ENCODE measurements around the gene MRPL36. TPM values are rescaled to one million over a fixed set of nuclear protein-coding genes. Genes with fewer than 3 reads are reported as not detected.

MRPL36 gene
- total and polyA plus RNA-seq, 4 donors: 22.3 to 106 (median 56.3) TPM

- Histone ChIP-seq H3K9me3 (ENCODE audit: control insufficient read depth in 4 of 4, low read length in 3 of 4) (no peaks in the 10 kb centered on the region), H3K36me3 (ENCODE audit: control insufficient read depth in 4 of 4, insufficient read depth in 3 of 4, low read depth in 1 of 4, low read length in 3 of 4) (peaks cover 0 to 12% (median 5%) of the 10 kb centered on the region in 4 donors), H3K4me3 (ENCODE audit: low read depth in 1 of 3, low read length in 3 of 3) (no peak overlapping the region), H3K9ac (ENCODE audit: low read depth in 1 of 2, low read length in 2 of 2) (no peak overlapping the region), H3K27ac (ENCODE audit: low read depth in 1 of 2, low read length in 2 of 2) (no peak overlapping the region), H3K4me1 (ENCODE audit: control insufficient read depth in 4 of 4, insufficient read depth in 4 of 4, low read length in 3 of 4) (no peaks in the 10 kb centered on the region), H3K27me3 (ENCODE audit: control insufficient read depth in 4 of 4, insufficient read depth in 4 of 4, low read length in 3 of 4) (no peaks in the 10 kb centered on the region)
- no peak for DNase-seq (ENCODE audit: low spot score)
- WGBS: 88% methylated on average over 26 of the region's 26 CpGs
- no peak for TF ChIP-seq HNF4A (conservative IDR thresholded peaks at IDR 0.05)
- no peak for TF ChIP-seq ATF3 (IDR thresholded peaks at IDR 0.05)
Measured at GRCh38 chr5:1826235-1826980, 26.8 kb upstream of the MRPL36 start.

- H3K9ac ChIP-seq (ENCODE audit: low read depth in 1 of 2, low read length in 2 of 2): no peak overlapping the region
- H3K4me1 ChIP-seq (ENCODE audit: control insufficient read depth in 4 of 4, insufficient read depth in 4 of 4, low read length in 3 of 4): no peaks in the 10 kb centered on the region
- H3K9me3 ChIP-seq (ENCODE audit: control insufficient read depth in 4 of 4, low read length in 3 of 4): no peaks in the 10 kb centered on the region
- WGBS: 96% methylated on average over 27 of the region's 27 CpGs
- no peak for DNase-seq (ENCODE audit: low spot score)
- TF ChIP-seq SP1 (IDR thresholded peaks at IDR 0.05): no peak
- no peak for TF ChIP-seq TAF1 (conservative IDR thresholded peaks at IDR 0.05)
- TF ChIP-seq EGR1 (IDR thresholded peaks at IDR 0.05; ENCODE audit: low read depth in 2 of 2): no peak
- no peak for TF ChIP-seq GABPA (IDR thresholded peaks at IDR 0.05 in 1 of 2, conservative IDR thresholded peaks at IDR 0.05 in 1 of 2)
- TF ChIP-seq CTCF (IDR thresholded peaks at IDR 0.05; ENCODE audit: low read depth, low read length, missing input control): no peak
- TF ChIP-seq YY1 (IDR thresholded peaks at IDR 0.05): no peak
- TF ChIP-seq FOXA2 (IDR thresholded peaks at IDR 0.05): no peak
- no peak for TF ChIP-seq ZBTB33 (IDR thresholded peaks at IDR 0.05)
- TF ChIP-seq HNF4G (IDR thresholded peaks at IDR 0.05): no peak
- no peak for TF ChIP-seq ATF3 (IDR thresholded peaks at IDR 0.05)
- TF ChIP-seq HNF4A (conservative IDR thresholded peaks at IDR 0.05): no peak
- TF ChIP-seq MAX (IDR thresholded peaks at IDR 0.05): no peak
- no peak for TF ChIP-seq NR2F2 (IDR thresholded peaks at IDR 0.05)
- TF ChIP-seq FOXA1 (IDR thresholded peaks at IDR 0.05): no peak
- TF ChIP-seq JUND (IDR thresholded peaks at IDR 0.05): no peak
- no peaks in the 10 kb centered on the region for H3K27me3 ChIP-seq (ENCODE audit: control insufficient read depth in 4 of 4, insufficient read depth in 4 of 4, low read length in 3 of 4)
- H3K36me3 ChIP-seq (ENCODE audit: control insufficient read depth in 4 of 4, insufficient read depth in 3 of 4, low read depth in 1 of 4, low read length in 3 of 4): peaks cover 3 to 22% (median 9%) of the 10 kb centered on the region in 4 donors
- no peak overlapping the region for H3K4me3 ChIP-seq (ENCODE audit: low read depth in 1 of 3, low read length in 3 of 3)
- H3K27ac ChIP-seq (ENCODE audit: low read depth in 1 of 2, low read length in 2 of 2): no peak overlapping the region
Measured at GRCh38 chr5:1824903-1825841, 25.5 kb upstream of the MRPL36 start.
